Activated CD4-positive, alpha-beta T cell treated with anti-CD3 and anti-CD28 coated beads, Interleukin-2, amount 10 ng/mL, durations not matched to agents 24 days and 14 days (primary cell): ENCODE results near the gene MATK. TPM values are rescaled to one million over a fixed set of nuclear protein-coding genes. Genes with fewer than 3 reads are reported as not detected.

ENCODE experiments used
- DNase-seq: peaks from one replicate; pipeline ENCODE4 v3.0.0; 2022
- H3K27ac Mint-ChIP-seq: one replicate; pipeline ENCODE4 v1.8.0; 2022; ENCODE audit warnings: mild to moderate bottlenecking, mixed read lengths
- H3K27me3 Mint-ChIP-seq: one replicate; pipeline ENCODE4 v1.8.0; 2022; ENCODE audit warnings: mixed read lengths
- H3K36me3 Mint-ChIP-seq: one replicate; pipeline ENCODE4 v1.8.0; 2022; ENCODE audit warnings: low read depth, mild to moderate bottlenecking, mixed read lengths
- H3K4me1 Mint-ChIP-seq: one replicate; pipeline ENCODE4 v1.8.0; 2021; ENCODE audit warnings: mixed read lengths
- H3K4me3 Mint-ChIP-seq: one replicate; pipeline ENCODE4 v1.8.0; 2022; ENCODE audit warnings: mild to moderate bottlenecking, moderate library complexity, mixed read lengths
- H3K9me3 Mint-ChIP-seq: one replicate; pipeline ENCODE4 v1.8.0; 2021; ENCODE audit warnings: mixed read lengths
- intact Hi-C: fragments of 100-400 bp; cut with micrococcal nuclease; formaldehyde crosslinking; loops from one replicate; pipeline ENCODE4 v1.15.1; 2023
- total RNA-seq: library from RNA; stranded (reverse); gene quantifications from 2 replicates; pipeline ENCODE4 v1.2.3, GENCODE V29; 2022

The MATK gene
- total RNA-seq, 1 donor from 2014 or later: 31.6 TPM

- Mint-ChIP-seq H3K9me3 (no peaks in the 10 kb centered on the region), H3K4me1 (peaks cover 10% of the 10 kb centered on the region), H3K36me3 (peaks cover 42% of the 10 kb centered on the region), H3K4me3 (no peak overlapping the region), H3K27ac (no peak overlapping the region), H3K27me3 (no peaks in the 10 kb centered on the region)
- no peak for DNase-seq
- intact Hi-C loops: no loop called here
These were observed 33.7 kb downstream of the MATK start for GRCh38 chr19:3752492-3752891.

GRCh38 chr19:3751236-3751635 is 34.9 kb downstream of the MATK start:
- H3K4me1 Mint-ChIP-seq: peaks cover 10% of the 10 kb centered on the region
- H3K9me3 Mint-ChIP-seq: no peaks in the 10 kb centered on the region
- H3K27me3 Mint-ChIP-seq: no peaks in the 10 kb centered on the region
- H3K27ac Mint-ChIP-seq: no peak overlapping the region
- intact Hi-C loops: no loop called here
- H3K36me3 Mint-ChIP-seq: peaks cover 35% of the 10 kb centered on the region
- DNase-seq: no peak
- H3K4me3 Mint-ChIP-seq: no peak overlapping the region

- no peaks in the 10 kb centered on the region for H3K27me3 Mint-ChIP-seq
- intact Hi-C loops: no loop called here
- no peak overlapping the region for H3K27ac Mint-ChIP-seq
- no peak overlapping the region for H3K4me3 Mint-ChIP-seq
- H3K9me3 Mint-ChIP-seq: no peaks in the 10 kb centered on the region
- H3K4me1 Mint-ChIP-seq: peaks cover 4% of the 10 kb centered on the region
- peaks cover 30% of the 10 kb centered on the region for H3K36me3 Mint-ChIP-seq
- no peak for DNase-seq
These were observed 36.0 kb downstream of the MATK start for GRCh38 chr19:3750211-3750610.

GRCh38 chr19:3748965-3749364 is 37.2 kb downstream of the MATK start:
- Mint-ChIP-seq H3K4me3 (no peak overlapping the region), H3K27me3 (no peaks in the 10 kb centered on the region), H3K4me1 (no peaks in the 10 kb centered on the region), H3K27ac (no peak overlapping the region), H3K36me3 (peaks cover 23% of the 10 kb centered on the region), H3K9me3 (no peaks in the 10 kb centered on the region)
- DNase-seq: no peak
- intact Hi-C loops: no loop called here

GRCh38 chr19:3746371-3747056 is 39.7 kb downstream of the MATK start:
- peaks cover 15% of the 10 kb centered on the region for H3K36me3 Mint-ChIP-seq
- DNase-seq: no peak
- no peak overlapping the region for H3K4me3 Mint-ChIP-seq
- H3K9me3 Mint-ChIP-seq: no peaks in the 10 kb centered on the region
- no peak overlapping the region for H3K27ac Mint-ChIP-seq
- no peaks in the 10 kb centered on the region for H3K27me3 Mint-ChIP-seq
- H3K4me1 Mint-ChIP-seq: no peaks in the 10 kb centered on the region
- intact Hi-C loops: no loop called here

GRCh38 chr19:3745363-3746045 is 40.7 kb downstream of the MATK start:
- Mint-ChIP-seq H3K4me1 (no peaks in the 10 kb centered on the region), H3K36me3 (peaks cover 11% of the 10 kb centered on the region), H3K27me3 (no peaks in the 10 kb centered on the region), H3K4me3 (no peak overlapping the region), H3K9me3 (no peaks in the 10 kb centered on the region), H3K27ac (no peak overlapping the region)
- no peak for DNase-seq
- intact Hi-C loops: no loop called here

GRCh38 chr19:3743486-3743885 is 42.7 kb downstream of the MATK start:
- intact Hi-C loops: no loop called here
- Mint-ChIP-seq H3K27me3 (no peaks in the 10 kb centered on the region), H3K9me3 (no peaks in the 10 kb centered on the region), H3K27ac (no peak overlapping the region), H3K4me3 (no peak overlapping the region), H3K36me3 (no peaks in the 10 kb centered on the region), H3K4me1 (peaks cover 5% of the 10 kb centered on the region)
- no peak for DNase-seq

GRCh38 chr19:3740431-3740830 is 45.8 kb downstream of the MATK start:
- Mint-ChIP-seq H3K36me3 (no peaks in the 10 kb centered on the region), H3K4me3 (no peak overlapping the region), H3K4me1 (peaks cover 8% of the 10 kb centered on the region), H3K27ac (no peak overlapping the region), H3K9me3 (no peaks in the 10 kb centered on the region), H3K27me3 (no peaks in the 10 kb centered on the region)
- intact Hi-C loops: no loop called here
- DNase-seq: no peak

- no peaks in the 10 kb centered on the region for H3K36me3 Mint-ChIP-seq
- no peaks in the 10 kb centered on the region for H3K9me3 Mint-ChIP-seq
- H3K4me1 Mint-ChIP-seq: peaks cover 8% of the 10 kb centered on the region
- no peaks in the 10 kb centered on the region for H3K27me3 Mint-ChIP-seq
- H3K4me3 Mint-ChIP-seq: no peak overlapping the region
- no peak overlapping the region for H3K27ac Mint-ChIP-seq
- no peak for DNase-seq
- intact Hi-C loops: no loop called here
These were observed 47.5 kb downstream of the MATK start for GRCh38 chr19:3738477-3739220.

GRCh38 chr19:3737487-3738205 is 48.5 kb downstream of the MATK start:
- H3K4me3 Mint-ChIP-seq: no peak overlapping the region
- peaks cover 8% of the 10 kb centered on the region for H3K4me1 Mint-ChIP-seq
- H3K27ac Mint-ChIP-seq: no peak overlapping the region
- no peaks in the 10 kb centered on the region for H3K36me3 Mint-ChIP-seq
- H3K27me3 Mint-ChIP-seq: no peaks in the 10 kb centered on the region
- no peak for DNase-seq
- no peaks in the 10 kb centered on the region for H3K9me3 Mint-ChIP-seq
- intact Hi-C loops: no loop called here

- intact Hi-C loops: no loop called here
- Mint-ChIP-seq H3K27ac (no peak overlapping the region), H3K36me3 (no peaks in the 10 kb centered on the region), H3K27me3 (no peaks in the 10 kb centered on the region), H3K4me1 (peaks cover 8% of the 10 kb centered on the region), H3K4me3 (no peak overlapping the region), H3K9me3 (no peaks in the 10 kb centered on the region)
- DNase-seq: no peak
These were observed 50.0 kb downstream of the MATK start for GRCh38 chr19:3736106-3736724.

- Mint-ChIP-seq H3K4me1 (peaks cover 3% of the 10 kb centered on the region), H3K36me3 (no peaks in the 10 kb centered on the region), H3K4me3 (no peak overlapping the region), H3K27me3 (no peaks in the 10 kb centered on the region), H3K9me3 (no peaks in the 10 kb centered on the region), H3K27ac (no peak overlapping the region)
- DNase-seq: no peak
- intact Hi-C loops: no loop called here
These were observed 51.9 kb downstream of the MATK start for GRCh38 chr19:3734310-3734600.

GRCh38 chr19:3733549-3734309 is 52.5 kb downstream of the MATK start:
- no peak for DNase-seq
- H3K36me3 Mint-ChIP-seq: no peaks in the 10 kb centered on the region
- no peak overlapping the region for H3K27ac Mint-ChIP-seq
- H3K27me3 Mint-ChIP-seq: no peaks in the 10 kb centered on the region
- no peaks in the 10 kb centered on the region for H3K9me3 Mint-ChIP-seq
- peaks cover 3% of the 10 kb centered on the region for H3K4me1 Mint-ChIP-seq
- intact Hi-C loops: no loop called here
- H3K4me3 Mint-ChIP-seq: no peak overlapping the region
